Calu3 (cell line): ENCODE data around the gene SMIM22. TPM values are rescaled to one million over a fixed set of nuclear protein-coding genes. Genes with fewer than 3 reads are reported as not detected.

Source experiments
- BruUV-seq: library from RNA; stranded (reverse); fragments of 400-500 nt; replicated peaks from 2 replicates; lab custom pipeline; 2021; lab: Mats Ljungman, UMichigan
- CTCF ChIA-PET: fragments of 300-600 bp; sonication (Branson Sonifier 250); formaldehyde crosslinking; loops from one replicate; lab custom pipeline; 2022; ENCODE audit warnings: antibody characterized with exemption; lab: Charles Lee
- DNase-seq: peaks from one replicate; pipeline ENCODE4 v3.0.0; 2022
- H3K27ac Mint-ChIP-seq: one replicate; pipeline ENCODE4 v1.8.0; 2022; ENCODE audit warnings: mixed read lengths; ENCODE audit not compliant: unreplicated experiment
- H3K27me3 Mint-ChIP-seq: one replicate; pipeline ENCODE4 v1.8.0; 2022; ENCODE audit warnings: mixed read lengths; ENCODE audit not compliant: unreplicated experiment
- H3K36me3 Mint-ChIP-seq: one replicate; pipeline ENCODE4 v1.8.0; 2022; ENCODE audit warnings: mild to moderate bottlenecking, moderate library complexity, mixed read lengths; ENCODE audit not compliant: insufficient read depth, unreplicated experiment
- H3K4me1 Mint-ChIP-seq: one replicate; pipeline ENCODE4 v1.8.0; 2022; ENCODE audit warnings: mild to moderate bottlenecking, low read depth, mixed read lengths; ENCODE audit not compliant: unreplicated experiment
- H3K4me3 Mint-ChIP-seq: one replicate; pipeline ENCODE4 v1.8.0; 2022; ENCODE audit warnings: mild to moderate bottlenecking, low read depth, moderate library complexity, mixed read lengths; ENCODE audit not compliant: unreplicated experiment
- H3K9me3 Mint-ChIP-seq: one replicate; pipeline ENCODE4 v1.8.0; 2022; ENCODE audit warnings: low read depth, mixed read lengths; ENCODE audit not compliant: unreplicated experiment
- intact Hi-C: fragments of 100-400 bp; cut with micrococcal nuclease; formaldehyde crosslinking; loops from one replicate; pipeline ENCODE4 v1.10.0; 2022; ENCODE audit not compliant: unreplicated experiment
- total RNA-seq: library from RNA; stranded (reverse); gene quantifications from 2 replicates; pipeline ENCODE4 v1.2.3, GENCODE V29; 2022
- TF ChIP-seq, protein P1 (sequence below): fragments of 200-600 bp; IDR thresholded peaks from one replicate; pipeline ENCODE4 v1.8.0; 2022; ENCODE audit warnings: antibody characterized with exemption; ENCODE audit not compliant: unreplicated experiment

The SMIM22 gene
- total RNA-seq, 1 experiment from 2014 or later = 208 TPM

DNA sequence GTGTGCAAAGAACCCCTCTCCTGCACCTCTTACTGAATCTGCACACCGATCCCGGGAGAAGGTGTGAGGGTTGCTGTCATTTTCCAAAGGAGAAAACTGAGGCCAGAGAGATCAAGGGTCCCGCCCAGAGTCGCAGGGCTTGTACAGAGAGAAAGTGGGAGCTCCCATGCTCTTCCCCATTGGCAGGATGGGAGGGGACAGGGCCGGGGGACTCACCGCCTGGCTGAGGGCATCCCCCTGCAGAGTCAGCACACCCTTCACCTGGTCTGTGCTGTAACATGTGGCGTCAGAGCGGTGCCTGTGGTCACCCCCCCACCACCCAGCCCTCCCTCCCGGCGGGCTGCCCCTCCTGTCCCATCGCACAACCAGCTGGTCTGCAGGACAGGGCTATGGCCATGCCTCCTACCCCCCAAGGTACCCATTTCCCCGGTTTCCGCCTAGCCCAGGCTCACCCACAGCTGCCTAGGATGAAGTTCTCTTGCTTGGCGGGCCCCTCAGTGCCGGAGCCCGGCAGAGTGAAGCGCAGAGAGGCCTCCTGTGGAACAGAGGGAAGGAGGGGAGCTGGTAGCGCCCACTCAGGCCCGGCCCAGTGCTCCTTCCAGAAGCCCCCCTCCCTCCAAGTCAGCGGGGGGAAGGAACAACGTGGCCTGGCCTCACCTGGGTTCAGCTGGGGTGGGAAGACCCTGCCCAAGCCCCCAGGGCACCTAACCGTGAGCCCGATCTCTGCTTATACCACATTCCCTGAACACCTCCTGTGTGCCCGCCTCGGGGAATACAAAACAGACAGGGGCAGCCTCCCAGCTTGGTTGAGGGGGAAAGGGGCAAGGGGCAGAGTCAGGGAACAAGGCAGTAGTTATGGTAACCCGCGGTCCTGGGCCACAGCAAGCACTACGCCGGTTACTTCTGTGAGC lies 6.1 kb downstream of the SMIM22 start:
- TF ChIP-seq, protein P1, sequence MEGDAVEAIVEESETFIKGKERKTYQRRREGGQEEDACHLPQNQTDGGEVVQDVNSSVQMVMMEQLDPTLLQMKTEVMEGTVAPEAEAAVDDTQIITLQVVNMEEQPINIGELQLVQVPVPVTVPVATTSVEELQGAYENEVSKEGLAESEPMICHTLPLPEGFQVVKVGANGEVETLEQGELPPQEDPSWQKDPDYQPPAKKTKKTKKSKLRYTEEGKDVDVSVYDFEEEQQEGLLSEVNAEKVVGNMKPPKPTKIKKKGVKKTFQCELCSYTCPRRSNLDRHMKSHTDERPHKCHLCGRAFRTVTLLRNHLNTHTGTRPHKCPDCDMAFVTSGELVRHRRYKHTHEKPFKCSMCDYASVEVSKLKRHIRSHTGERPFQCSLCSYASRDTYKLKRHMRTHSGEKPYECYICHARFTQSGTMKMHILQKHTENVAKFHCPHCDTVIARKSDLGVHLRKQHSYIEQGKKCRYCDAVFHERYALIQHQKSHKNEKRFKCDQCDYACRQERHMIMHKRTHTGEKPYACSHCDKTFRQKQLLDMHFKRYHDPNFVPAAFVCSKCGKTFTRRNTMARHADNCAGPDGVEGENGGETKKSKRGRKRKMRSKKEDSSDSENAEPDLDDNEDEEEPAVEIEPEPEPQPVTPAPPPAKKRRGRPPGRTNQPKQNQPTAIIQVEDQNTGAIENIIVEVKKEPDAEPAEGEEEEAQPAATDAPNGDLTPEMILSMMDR = no peak
- Mint-ChIP-seq H3K4me3 (peak overlapping the region; percentile 82), H3K36me3 (peaks cover 89% of the 10 kb centered on the region), H3K27ac (peak overlapping the region; percentile 90), H3K4me1 (peaks cover 9% of the 10 kb centered on the region), H3K27me3 (no peaks in the 10 kb centered on the region), H3K9me3 (no peaks in the 10 kb centered on the region)
- BruUV-seq = TSS peak; percentile 10
- no peak for DNase-seq
- intact Hi-C loops = no loop called here
- CTCF ChIA-PET = interaction anchor here (0.5 kb wide), 1 partner anchor 193 kb away, joined by 5 read pairs; no protein-coding TSS in a partner anchor

DNA sequence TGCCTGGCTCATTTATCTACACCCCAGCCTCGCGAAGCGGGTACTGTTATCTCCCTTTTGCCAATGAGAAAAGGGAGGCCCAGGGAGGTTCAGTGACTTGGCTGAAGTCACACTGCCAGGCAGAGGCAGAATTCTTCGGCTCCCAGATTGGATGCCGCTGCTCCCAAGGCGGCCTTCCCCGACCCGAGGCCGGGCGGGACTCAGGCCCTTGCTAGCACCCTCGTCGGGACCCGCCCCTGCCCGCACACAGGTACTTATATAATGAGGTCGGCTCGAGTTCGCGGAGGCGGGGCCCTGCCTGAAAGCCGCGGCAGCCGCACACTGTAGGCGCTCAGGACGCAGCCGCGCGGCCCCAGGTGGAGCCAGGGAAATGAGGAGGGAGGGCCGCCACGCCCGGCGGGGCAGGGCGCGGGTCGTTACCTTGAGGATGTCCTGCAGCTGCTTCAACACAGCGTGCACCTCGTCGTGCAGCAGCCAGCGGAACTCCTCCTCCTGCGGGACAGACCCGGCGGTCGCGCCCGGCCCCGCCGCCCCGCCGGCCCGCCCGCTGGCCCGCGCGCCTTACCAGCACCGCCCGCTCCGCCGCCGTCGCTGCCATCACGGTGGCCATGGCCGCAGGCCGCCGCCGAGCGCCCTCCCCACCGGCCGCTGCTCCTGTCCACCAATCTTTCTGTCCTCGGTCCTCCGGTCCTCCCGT lies 6.9 kb downstream of the SMIM22 start, which contains the start of gene ROGDI:
ROGDI (minus strand) TSS at position 672 of the 697 bp plus-strand sequence; CDS start at position 610, 62 bp downstream.
- CTCF ChIA-PET = no interaction called here
- BruUV-seq = no TSS peak
- peaks cover 9% of the 10 kb centered on the region for H3K4me1 Mint-ChIP-seq

DNA sequence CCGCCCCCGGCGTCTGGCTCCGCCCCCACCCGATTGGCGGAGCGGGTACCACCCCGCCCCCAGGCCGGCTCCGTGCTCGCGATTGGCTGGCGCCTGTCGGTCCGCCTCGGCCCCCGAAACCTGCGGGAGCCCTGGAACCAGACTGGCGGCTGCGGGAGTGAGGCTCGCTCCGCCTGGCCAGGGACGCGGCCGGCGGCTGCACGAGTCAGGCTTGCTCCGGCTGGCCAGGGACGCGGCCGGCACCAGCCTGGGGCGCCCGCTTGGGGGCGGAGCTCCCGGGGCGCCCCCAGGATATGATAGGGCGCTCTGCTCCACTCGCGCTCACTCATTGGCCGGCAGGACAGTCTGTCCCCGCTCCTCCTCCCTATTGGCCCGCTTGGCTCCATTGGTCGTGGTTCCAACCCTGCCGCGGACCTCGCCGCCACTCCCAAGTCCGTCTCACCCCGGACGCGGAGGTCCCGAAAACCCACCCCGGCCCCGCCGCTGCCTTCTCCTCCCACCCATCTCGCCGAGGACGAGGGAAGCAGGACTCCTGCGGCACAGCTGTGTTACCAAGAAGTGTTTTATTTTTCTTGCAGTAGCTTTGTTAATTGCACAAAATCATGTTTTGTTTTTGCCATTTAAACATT lies 7.6 kb downstream of the SMIM22 start:
- peak; percentile 97 for DNase-seq
- Mint-ChIP-seq H3K27me3 (no peaks in the 10 kb centered on the region), H3K27ac (peak overlapping the region; percentile 90), H3K9me3 (no peaks in the 10 kb centered on the region), H3K4me3 (peak overlapping the region; percentile 82), H3K36me3 (peaks cover 92% of the 10 kb centered on the region), H3K4me1 (peaks cover 9% of the 10 kb centered on the region)
- TF ChIP-seq, protein P1 = no peak
- no TSS peak for BruUV-seq
- CTCF ChIA-PET = no interaction called here
- intact Hi-C loops = loop anchor here (2.0 kb wide), 1 partner anchor 154 kb away; no protein-coding TSS in a partner anchor

More for the DNA sequence above, 6.9 kb downstream of the SMIM22 start, which contains the start of gene ROGDI:
- Mint-ChIP-seq H3K27ac (peak within 1 kb of the TSS; percentile 90), H3K36me3 (peaks cover 90% of the 10 kb centered on the region), H3K9me3 (no peaks in the 10 kb centered on the region), H3K27me3 (no peaks in the 10 kb centered on the region), H3K4me3 (peak within 1 kb of the TSS; percentile 82)
- peak; percentile 92 for DNase-seq
- TF ChIP-seq, protein P1 = no peak
- intact Hi-C loops = loop anchor here (2.0 kb wide), 1 partner anchor 155 kb away; no protein-coding TSS in a partner anchor

DNA sequence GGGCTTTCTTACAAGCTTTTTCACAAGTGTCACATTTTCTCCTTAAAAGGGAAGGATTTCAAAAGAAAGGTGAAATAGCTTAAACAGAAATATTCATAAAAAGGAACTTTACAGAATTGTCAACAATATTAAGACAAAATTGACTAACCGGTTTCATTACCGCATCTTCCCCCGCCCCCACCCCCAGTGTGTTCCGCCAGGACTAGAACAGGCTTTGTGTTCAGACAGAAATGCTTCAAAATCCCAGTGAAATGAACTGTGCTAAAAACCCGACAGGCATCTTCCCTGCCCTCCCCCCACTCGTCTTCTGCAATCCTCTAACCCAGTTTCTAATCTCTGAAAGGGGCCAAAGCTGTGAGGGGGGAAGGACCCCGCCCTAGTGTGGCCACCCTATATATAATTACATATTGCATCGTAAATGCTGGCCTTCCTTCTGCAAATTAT lies 8.3 kb downstream of the SMIM22 start:
- CTCF ChIA-PET = interaction anchor here (1.1 kb wide), 1 partner anchor 152 kb away, joined by 4 read pairs; no protein-coding TSS in a partner anchor
- intact Hi-C loops = loop anchor here (2.0 kb wide), 1 partner anchor 153 kb away; no protein-coding TSS in a partner anchor
- no peak for DNase-seq
- Mint-ChIP-seq H3K36me3 (peaks cover 98% of the 10 kb centered on the region), H3K9me3 (no peaks in the 10 kb centered on the region), H3K4me3 (peak overlapping the region; percentile 82), H3K4me1 (peaks cover 9% of the 10 kb centered on the region), H3K27me3 (no peaks in the 10 kb centered on the region), H3K27ac (peak overlapping the region; percentile 90)
- BruUV-seq = no TSS peak
- TF ChIP-seq, protein P1 = no peak
